PFSK-1 (cell line): Measurements from ENCODE around the gene DNAAF1.

ENCODE experiments used
- FOXP2 ChIP-seq: optimal IDR thresholded peaks from 2 replicates; pipeline ENCODE3; 2011; ENCODE audit warnings: borderline replicate concordance, control low read depth, inconsistent platforms; ENCODE audit not compliant: insufficient read depth; ENCODE audit errors: extremely low read length, extremely low read depth
- POLR2AphosphoS5 ChIP-seq: IDR thresholded peaks from 2 replicates; pipeline ENCODE4 v1.6.1; 2012; ENCODE audit warnings: low read depth, mild to moderate bottlenecking, control low read depth, low read length, moderate library complexity
- REST ChIP-seq, 2 experiments: IDR thresholded peaks; 2 replicates each; pipeline versions ENCODE4 v1.6.1 to v1.8.0; 2011 to 2012; ENCODE audit warnings: low read depth in 2 of 2, low read length in 2 of 2, control low read depth in 1 of 2, inconsistent platforms in 1 of 2, mild to moderate bottlenecking in 1 of 2, moderate library complexity in 1 of 2; ENCODE audit not compliant: insufficient read depth in 1 of 2
- SIN3A ChIP-seq: IDR thresholded peaks from 2 replicates; pipeline ENCODE4 v1.6.1; 2012; ENCODE audit warnings: mild to moderate bottlenecking, low read length, moderate library complexity, borderline replicate concordance; ENCODE audit not compliant: insufficient read depth
- TAF1 ChIP-seq: IDR thresholded peaks from 2 replicates; pipeline ENCODE4 v1.6.1; 2012; ENCODE audit warnings: low read length, control low read depth, borderline replicate concordance; ENCODE audit not compliant: insufficient read depth

Gene DNAAF1

GRCh38 chr16:84132527-84133285 is 12.4 kb upstream of the DNAAF1 start:
- no peak for TF ChIP-seq POLR2AphosphoS5
- no peak for TF ChIP-seq FOXP2
- no peak for TF ChIP-seq SIN3A

GRCh38 chr16:84136331-84137125 is 8.6 kb upstream of the DNAAF1 start:
- no peak for TF ChIP-seq TAF1
- TF ChIP-seq SIN3A: no peak
- TF ChIP-seq POLR2AphosphoS5: no peak
- TF ChIP-seq FOXP2: no peak
- TF ChIP-seq REST (IDR thresholded peaks at IDR 0.05; ENCODE audit: insufficient read depth in 1 of 2, low read depth in 2 of 2, low read length in 2 of 2): no peak

GRCh38 chr16:84137287-84137686 is 7.8 kb upstream of the DNAAF1 start:
- TF ChIP-seq REST (IDR thresholded peaks at IDR 0.05; ENCODE audit: insufficient read depth in 1 of 2, low read depth in 2 of 2, low read length in 2 of 2) (no peak), POLR2AphosphoS5 (no peak), TAF1 (no peak), SIN3A (no peak), FOXP2 (no peak)

GRCh38 chr16:84137769-84138357 is 7.2 kb upstream of the DNAAF1 start:
- no peak for TF ChIP-seq SIN3A
- no peak for TF ChIP-seq REST (IDR thresholded peaks at IDR 0.05; ENCODE audit: insufficient read depth in 1 of 2, low read depth in 2 of 2, low read length in 2 of 2)
- no peak for TF ChIP-seq TAF1
- no peak for TF ChIP-seq FOXP2
- TF ChIP-seq POLR2AphosphoS5: no peak

- TF ChIP-seq REST (IDR thresholded peaks at IDR 0.05; ENCODE audit: insufficient read depth in 1 of 2, low read depth in 2 of 2, low read length in 2 of 2) (no peak), FOXP2 (no peak), TAF1 (no peak), POLR2AphosphoS5 (no peak), SIN3A (no peak)
Measured at GRCh38 chr16:84138500-84138823, 6.6 kb upstream of the DNAAF1 start.
